Naive thymus-derived CD8-positive, alpha-beta T cell (primary cell): ENCODE data around the gene MCM3AP. TPM values are rescaled to one million over a fixed set of nuclear protein-coding genes. Genes with fewer than 3 reads are reported as not detected.
A peak's percentile ranks its signal among the peaks of the same experiment; 100 is the strongest.

Source experiments
- ATAC-seq, 2 donors: fragments of 150-1000 bp; cut with Tn5 transposase in 1 of 2; sonication (Bioruptor Pico), chemical (Tn5 transposase) in 1 of 2; 1 replicate in 1 of 2; 2 replicates in 1 of 2; pipeline ENCODE4 v1.10.0; 2021; ENCODE audit warnings: mild to moderate bottlenecking in 2 of 2, moderate library complexity in 2 of 2
- POLR2A ChIA-PET: fragments of 350-600 bp; sonication (Branson Sonifier 250); formaldehyde crosslinking; loops from one replicate; lab custom pipeline; 2021; ENCODE audit warnings: antibody characterized with exemption; lab: Charles Lee
- DNase-seq, 10 donors: peaks; one replicate each; pipeline versions ENCODE4 v3.0.0 to v3.0.0-alpha.2; 2020 to 2022
- H3K27ac Mint-ChIP-seq, 10 donors: one replicate each; pipeline ENCODE4 v1.8.0; 2020 to 2022; ENCODE audit warnings: mild to moderate bottlenecking in 10 of 10, mixed read lengths in 10 of 10, moderate library complexity in 4 of 10, inconsistent platforms in 1 of 10
- H3K27me3 Mint-ChIP-seq, 5 donors: one replicate each; pipeline ENCODE4 v1.8.0; 2021 to 2022; ENCODE audit warnings: mixed read lengths in 5 of 5
- H3K36me3 Mint-ChIP-seq, 3 donors: one replicate each; pipeline ENCODE4 v1.8.0; 2020 to 2022; ENCODE audit warnings: mixed read lengths in 3 of 3, mild to moderate bottlenecking in 2 of 3, inconsistent platforms in 1 of 3
- H3K4me1 Mint-ChIP-seq, 4 donors: one replicate each; pipeline ENCODE4 v1.8.0; 2021 to 2022; ENCODE audit warnings: mixed read lengths in 4 of 4
- H3K4me3 Mint-ChIP-seq, 10 donors: one replicate each; pipeline ENCODE4 v1.8.0; 2020 to 2022; ENCODE audit warnings: mild to moderate bottlenecking in 10 of 10, mixed read lengths in 10 of 10, moderate library complexity in 6 of 10, inconsistent platforms in 1 of 10
- H3K9me3 Mint-ChIP-seq, 9 donors: one replicate each; pipeline ENCODE4 v1.8.0; 2020 to 2022; ENCODE audit warnings: mixed read lengths in 9 of 9, mild to moderate bottlenecking in 3 of 9, inconsistent platforms in 1 of 9, moderate library complexity in 1 of 9
- polyA plus RNA-seq, 3 donors: library from polyadenylated mRNA; unstranded; fragments of 300-500 nt; fragmentation: Illumina TruSeq; gene quantifications; one replicate each; pipeline ENCODE4 v1.2.3, GENCODE V29; 2021
- total RNA-seq, 8 experiments: library from RNA in 2 of 8; stranded (reverse) in 2 of 8; gene quantifications; one replicate each; pipeline ENCODE4 v1.2.3 and lab custom pipeline; 2021 to 2026

MCM3AP gene
- total and polyA plus RNA-seq, 5 experiments from 2014 or later = 40.5 to 187 (median 61.0) TPM

GRCh38 chr21:46211376-46211775 is 74.0 kb downstream of the MCM3AP start:
- DNase-seq (no peak), ATAC-seq (no peak)
- peak overlapping the region in 1 of 10 donors; percentile 47 for H3K27ac Mint-ChIP-seq
- no peak overlapping the region for H3K4me3 Mint-ChIP-seq
- peaks cover 0 to 1% (median 0%) of the 10 kb centered on the region in 4 donors for H3K4me1 Mint-ChIP-seq
- no peaks in the 10 kb centered on the region for H3K27me3 Mint-ChIP-seq
- H3K9me3 Mint-ChIP-seq = no peaks in the 10 kb centered on the region
- H3K36me3 Mint-ChIP-seq = peaks cover 0 to 20% (median 3%) of the 10 kb centered on the region in 3 donors
- POLR2A ChIA-PET = no interaction called here

GRCh38 chr21:46210378-46211136 is 74.9 kb downstream of the MCM3AP start:
- ATAC-seq = no peak
- POLR2A ChIA-PET = no interaction called here
- Mint-ChIP-seq H3K9me3 (no peaks in the 10 kb centered on the region), H3K27me3 (no peaks in the 10 kb centered on the region), H3K4me3 (no peak overlapping the region), H3K4me1 (peaks cover 0 to 1% (median 0%) of the 10 kb centered on the region in 4 donors), H3K27ac (no peak overlapping the region), H3K36me3 (peaks cover 0 to 24% (median 5%) of the 10 kb centered on the region in 3 donors)
- no peak for DNase-seq

GRCh38 chr21:46208761-46209721 is 76.4 kb downstream of the MCM3AP start:
- Mint-ChIP-seq H3K4me1 (no peaks in the 10 kb centered on the region), H3K27me3 (no peaks in the 10 kb centered on the region), H3K36me3 (peaks cover 0 to 35% (median 5%) of the 10 kb centered on the region in 3 donors), H3K9me3 (no peaks in the 10 kb centered on the region), H3K27ac (peak overlapping the region in 4 of 10 donors; percentile 1 to 76 (median 50)), H3K4me3 (no peak overlapping the region)
- ATAC-seq (no peak), DNase-seq (no peak)
- POLR2A ChIA-PET = no interaction called here

- H3K27ac Mint-ChIP-seq = peak overlapping the region in 2 of 10 donors; percentile 15 to 73
- no peaks in the 10 kb centered on the region for H3K4me1 Mint-ChIP-seq
- no peak for ATAC-seq
- peaks cover 0 to 45% (median 8%) of the 10 kb centered on the region in 3 donors for H3K36me3 Mint-ChIP-seq
- DNase-seq = no peak
- H3K27me3 Mint-ChIP-seq = no peaks in the 10 kb centered on the region
- POLR2A ChIA-PET = no interaction called here
- H3K9me3 Mint-ChIP-seq = no peaks in the 10 kb centered on the region
- H3K4me3 Mint-ChIP-seq = no peak overlapping the region
These were observed 77.4 kb downstream of the MCM3AP start for GRCh38 chr21:46207920-46208591.

GRCh38 chr21:46207006-46207919 is 78.1 kb downstream of the MCM3AP start:
- no peak overlapping the region for H3K4me3 Mint-ChIP-seq
- H3K4me1 Mint-ChIP-seq = no peaks in the 10 kb centered on the region
- no peaks in the 10 kb centered on the region for H3K9me3 Mint-ChIP-seq
- ATAC-seq = no peak
- POLR2A ChIA-PET = no interaction called here
- H3K27me3 Mint-ChIP-seq = no peaks in the 10 kb centered on the region
- H3K36me3 Mint-ChIP-seq = peaks cover 0 to 53% (median 10%) of the 10 kb centered on the region in 3 donors
- no peak for DNase-seq
- H3K27ac Mint-ChIP-seq = no peak overlapping the region

GRCh38 chr21:46206163-46207005 is 79.0 kb downstream of the MCM3AP start:
- POLR2A ChIA-PET = no interaction called here
- H3K27me3 Mint-ChIP-seq = no peaks in the 10 kb centered on the region
- DNase-seq (no peak), ATAC-seq (no peak)
- no peaks in the 10 kb centered on the region for H3K9me3 Mint-ChIP-seq
- no peak overlapping the region for H3K27ac Mint-ChIP-seq
- H3K4me1 Mint-ChIP-seq = no peaks in the 10 kb centered on the region
- no peak overlapping the region for H3K4me3 Mint-ChIP-seq
- H3K36me3 Mint-ChIP-seq = peaks cover 0 to 53% (median 10%) of the 10 kb centered on the region in 3 donors

- POLR2A ChIA-PET = no interaction called here
- peaks cover 0 to 54% (median 10%) of the 10 kb centered on the region in 3 donors for H3K36me3 Mint-ChIP-seq
- peak overlapping the region in 3 of 10 donors; percentile 22 to 60 (median 52) for H3K27ac Mint-ChIP-seq
- no peaks in the 10 kb centered on the region for H3K4me1 Mint-ChIP-seq
- DNase-seq (no peak), ATAC-seq (no peak)
- H3K27me3 Mint-ChIP-seq = no peaks in the 10 kb centered on the region
- H3K4me3 Mint-ChIP-seq = no peak overlapping the region
- no peaks in the 10 kb centered on the region for H3K9me3 Mint-ChIP-seq
These were observed 79.6 kb downstream of the MCM3AP start for GRCh38 chr21:46205766-46206162.

GRCh38 chr21:46205166-46205565 is 80.2 kb downstream of the MCM3AP start:
- H3K27ac Mint-ChIP-seq = peak overlapping the region in 3 of 10 donors; percentile 2 to 79 (median 24)

GRCh38 chr21:46203203-46203600 is 82.2 kb downstream of the MCM3AP start:
- peaks cover 7 to 71% (median 23%) of the 10 kb centered on the region in 3 donors for H3K36me3 Mint-ChIP-seq
- ATAC-seq (no peak), DNase-seq (no peak)
- no peaks in the 10 kb centered on the region for H3K4me1 Mint-ChIP-seq
- POLR2A ChIA-PET = no interaction called here
- H3K27me3 Mint-ChIP-seq = no peaks in the 10 kb centered on the region
- no peak overlapping the region for H3K4me3 Mint-ChIP-seq
- H3K27ac Mint-ChIP-seq = peak overlapping the region in 5 of 10 donors; percentile 34 to 85 (median 67)
- H3K9me3 Mint-ChIP-seq = no peaks in the 10 kb centered on the region

More at GRCh38 chr21:46205166-46205565, 80.2 kb downstream of the MCM3AP start:
- Mint-ChIP-seq H3K4me3 (no peak overlapping the region), H3K9me3 (no peaks in the 10 kb centered on the region), H3K4me1 (no peaks in the 10 kb centered on the region), H3K27me3 (no peaks in the 10 kb centered on the region), H3K36me3 (peaks cover 0 to 60% (median 10%) of the 10 kb centered on the region in 3 donors)
- POLR2A ChIA-PET = no interaction called here
- no peak for ATAC-seq
- no peak for DNase-seq

GRCh38 chr21:46202592-46203202 is 82.7 kb downstream of the MCM3AP start:
- no peaks in the 10 kb centered on the region for H3K9me3 Mint-ChIP-seq
- H3K27me3 Mint-ChIP-seq = no peaks in the 10 kb centered on the region
- peak overlapping the region in 7 of 10 donors; percentile 34 to 85 (median 60) for H3K27ac Mint-ChIP-seq
- peak overlapping the region in 1 of 10 donors; percentile 17 for H3K4me3 Mint-ChIP-seq
- no peak for ATAC-seq
- DNase-seq = peak in 1 of 10 donors; percentile 6
- H3K4me1 Mint-ChIP-seq = no peaks in the 10 kb centered on the region
- POLR2A ChIA-PET = no interaction called here
- peaks cover 7 to 74% (median 21%) of the 10 kb centered on the region in 3 donors for H3K36me3 Mint-ChIP-seq
